Mononuclear cell (primary cell): Measurements from ENCODE around the gene PDLIM1. TPM values are rescaled to one million over a fixed set of nuclear protein-coding genes. Genes with fewer than 3 reads are reported as not detected.
"Not testable (repeated sequence)": the region's sequence is repeated elsewhere in the genome, so short reads cannot be mapped to it uniquely, and the experiment has no call there.

ENCODE experiments used
- H3K27me3 ChIP-seq: 2 replicates; pipeline ENCODE4 v1.6.0; 2011; ENCODE audit warnings: low read length, control low read depth; ENCODE audit not compliant: insufficient read depth
- H3K4me1 ChIP-seq: 2 replicates; pipeline ENCODE4 v1.5.1; 2011; ENCODE audit warnings: mild to moderate bottlenecking, low read length, control low read depth; ENCODE audit not compliant: insufficient read depth
- H3K4me3 ChIP-seq: 2 replicates; pipeline ENCODE4 v1.5.1; 2011; ENCODE audit warnings: mild to moderate bottlenecking, low read length, moderate library complexity
- H3K9me3 ChIP-seq: 2 replicates; pipeline ENCODE4 v1.5.1; 2011; ENCODE audit warnings: low read depth, mild to moderate bottlenecking, control low read depth, low read length
- total RNA-seq: library from RNA; depleted of rRNA; stranded (reverse); fragments of >200 nt; gene quantifications from one replicate; pipeline ENCODE4 v1.2.3, GENCODE V29; 2012

Gene PDLIM1
- total RNA-seq, 1 donor, result 19.9 TPM

- Histone ChIP-seq H3K4me3 (no peak overlapping the region), H3K9me3 (no peaks in the 10 kb centered on the region), H3K4me1 (no peaks in the 10 kb centered on the region), H3K27me3 (no peaks in the 10 kb centered on the region)
These were observed 41.8 kb downstream of the PDLIM1 start for GRCh38 chr10:95248989-95249388.

- no peaks in the 10 kb centered on the region for H3K27me3 ChIP-seq
- H3K4me3 ChIP-seq, result no peak overlapping the region
- no peaks in the 10 kb centered on the region for H3K4me1 ChIP-seq
- H3K9me3 ChIP-seq, result no peaks in the 10 kb centered on the region
These were observed 42.8 kb downstream of the PDLIM1 start for GRCh38 chr10:95247881-95248583.

GRCh38 chr10:95247200-95247880 is 43.5 kb downstream of the PDLIM1 start:
- H3K4me3 ChIP-seq, result no peak overlapping the region
- H3K4me1 ChIP-seq, result no peaks in the 10 kb centered on the region
- H3K27me3 ChIP-seq, result no peaks in the 10 kb centered on the region
- H3K9me3 ChIP-seq, result no peaks in the 10 kb centered on the region

GRCh38 chr10:95246582-95247051 is 44.2 kb downstream of the PDLIM1 start:
- Histone ChIP-seq H3K27me3 (no peaks in the 10 kb centered on the region), H3K4me1 (no peaks in the 10 kb centered on the region), H3K9me3 (no peaks in the 10 kb centered on the region), H3K4me3 (no peak overlapping the region)

- Histone ChIP-seq H3K4me1 (no peaks in the 10 kb centered on the region), H3K4me3 (no peak overlapping the region), H3K9me3 (no peaks in the 10 kb centered on the region), H3K27me3 (no peaks in the 10 kb centered on the region)
These were observed 45.3 kb downstream of the PDLIM1 start for GRCh38 chr10:95245425-95246055.

- Histone ChIP-seq H3K27me3 (no peaks in the 10 kb centered on the region), H3K4me1 (no peaks in the 10 kb centered on the region), H3K4me3 (no peak overlapping the region), H3K9me3 (no peaks in the 10 kb centered on the region)
These were observed 46.7 kb downstream of the PDLIM1 start for GRCh38 chr10:95244152-95244551.

- H3K4me1 ChIP-seq, result no peaks in the 10 kb centered on the region
- no peaks in the 10 kb centered on the region for H3K9me3 ChIP-seq
- H3K4me3 ChIP-seq, result no peak overlapping the region
- H3K27me3 ChIP-seq, result no peaks in the 10 kb centered on the region
These were observed 47.5 kb downstream of the PDLIM1 start for GRCh38 chr10:95243318-95243617.

- Histone ChIP-seq H3K27me3 (no peaks in the 10 kb centered on the region), H3K4me1 (no peaks in the 10 kb centered on the region), H3K9me3 (no peaks in the 10 kb centered on the region), H3K4me3 (no peak overlapping the region)
These were observed 48.1 kb downstream of the PDLIM1 start for GRCh38 chr10:95242581-95243317.

- Histone ChIP-seq H3K27me3 (no peaks in the 10 kb centered on the region), H3K4me3 (no peak overlapping the region), H3K4me1 (peaks cover 2% of the 10 kb centered on the region), H3K9me3 (no peaks in the 10 kb centered on the region)
These were observed 49.3 kb downstream of the PDLIM1 start for GRCh38 chr10:95241533-95241932.

- H3K4me3 ChIP-seq, result no peak overlapping the region
- peaks cover 9% of the 10 kb centered on the region for H3K4me1 ChIP-seq
- no peaks in the 10 kb centered on the region for H3K27me3 ChIP-seq
- H3K9me3 ChIP-seq, result no peaks in the 10 kb centered on the region
These were observed 50.0 kb downstream of the PDLIM1 start for GRCh38 chr10:95240811-95241210.

- peaks cover 10% of the 10 kb centered on the region for H3K4me1 ChIP-seq
- not testable (repeated sequence) for H3K4me3 ChIP-seq, H3K9me3 ChIP-seq, H3K27me3 ChIP-seq
These were observed 50.7 kb downstream of the PDLIM1 start for GRCh38 chr10:95240096-95240495.

- H3K4me1 ChIP-seq, result peaks cover 10% of the 10 kb centered on the region
- no peaks in the 10 kb centered on the region for H3K27me3 ChIP-seq
- H3K4me3 ChIP-seq, result no peak overlapping the region
- H3K9me3 ChIP-seq, result no peaks in the 10 kb centered on the region
These were observed 53.2 kb downstream of the PDLIM1 start for GRCh38 chr10:95237376-95238170.

GRCh38 chr10:95236068-95236903 is 54.5 kb downstream of the PDLIM1 start:
- Histone ChIP-seq H3K9me3 (no peaks in the 10 kb centered on the region), H3K4me3 (no peak overlapping the region), H3K4me1 (peaks cover 10% of the 10 kb centered on the region), H3K27me3 (no peaks in the 10 kb centered on the region)

GRCh38 chr10:95235676-95236067 is 55.1 kb downstream of the PDLIM1 start:
- no peaks in the 10 kb centered on the region for H3K27me3 ChIP-seq
- H3K4me1 ChIP-seq, result peaks cover 11% of the 10 kb centered on the region
- no peaks in the 10 kb centered on the region for H3K9me3 ChIP-seq
- no peak overlapping the region for H3K4me3 ChIP-seq
